K562 (cell line): ENCODE results near the gene ADGRE2. TPM values are rescaled to one million over a fixed set of nuclear protein-coding genes. Genes with fewer than 3 reads are reported as not detected.

Experiments
- ATF7 ChIP-seq: fragments of 450-650 bp; IDR thresholded peaks from 2 replicates; pipeline ENCODE4 v1.7.1; 2014; ENCODE audit warnings: mild to moderate bottlenecking, moderate library complexity
- BHLHE40 ChIP-seq: IDR thresholded peaks from 2 replicates; pipeline ENCODE4 v1.6.1; 2011; ENCODE audit warnings: low read length, improper control_type of control experiment
- CBX1 ChIP-seq: sonication (generic); IDR thresholded peaks from 2 replicates; pipeline ENCODE4 v1.6.1; 2016; ENCODE audit warnings: antibody characterized with exemption, low read depth, mild to moderate bottlenecking
- GABPB1 ChIP-seq: sonication (generic); formaldehyde crosslinking; IDR thresholded peaks from 2 replicates; pipeline ENCODE4 v1.8.0; 2022; ENCODE audit warnings: mild to moderate bottlenecking, missing genetic modification reagents
- HDAC1 ChIP-seq, 2 experiments: fragments of 450-650 bp; IDR thresholded peaks; 2 replicates each; pipeline ENCODE4 v1.6.1; 2016 to 2017; ENCODE audit warnings: inconsistent platforms in 1 of 2, mild to moderate bottlenecking in 1 of 2, moderate library complexity in 1 of 2
- KDM5B ChIP-seq: fragments of 200-600 bp; sonication (generic); IDR thresholded peaks from 2 replicates; pipeline ENCODE4 v1.6.1; 2012; ENCODE audit warnings: low read depth, mild to moderate bottlenecking, moderate library complexity, low read length, control low read depth, inconsistent platforms; ENCODE audit not compliant: insufficient replicate concordance
- MBD2 ChIP-seq: sonication (generic); IDR thresholded peaks from 2 replicates; pipeline ENCODE4 v1.6.1; 2016; ENCODE audit warnings: low read depth, borderline replicate concordance
- MYC ChIP-seq, 2 experiments: fragments of 250-450 bp in 1 of 2; sonication (Bioruptor Pico) in 1 of 2; IDR thresholded peaks; 2 replicates each; pipeline versions ENCODE4 v1.5.1 to v1.6.1; 2012 to 2021; ENCODE audit warnings: low read depth in 2 of 2, borderline replicate concordance in 1 of 2, improper control_type of control experiment in 1 of 2, low read length in 1 of 2, mild to moderate bottlenecking in 1 of 2, moderate library complexity in 1 of 2
- NR2C1 ChIP-seq, 2 experiments: fragments of 450-650 bp; IDR thresholded peaks; 2 replicates each; pipeline ENCODE4 v1.6.1; 2017; ENCODE audit warnings: mild to moderate bottlenecking in 2 of 2, antibody characterized with exemption in 1 of 2, inconsistent platforms in 1 of 2, missing compliant biosample characterization in 1 of 2, missing genetic modification characterization in 1 of 2
- OTX1 ChIP-seq: fragments of 450-650 bp; formaldehyde crosslinking; IDR thresholded peaks from 2 replicates; pipeline ENCODE4 v1.4.0; 2022; ENCODE audit warnings: mild to moderate bottlenecking
- PML ChIP-seq: IDR thresholded peaks from 2 replicates; pipeline ENCODE4 v1.6.1; 2012; ENCODE audit warnings: low read length, inconsistent platforms
- POLR2H ChIP-seq: IDR thresholded peaks from 2 replicates; pipeline ENCODE4 v1.6.1; 2016; ENCODE audit warnings: missing genetic modification characterization, low read depth, mild to moderate bottlenecking, control low read depth, missing compliant biosample characterization, moderate library complexity
- RAD51 ChIP-seq: fragments of 450-650 bp; IDR thresholded peaks from 2 replicates; pipeline ENCODE4 v1.7.1; 2016; ENCODE audit warnings: low read depth, mild to moderate bottlenecking, borderline replicate concordance
- RBFOX2 ChIP-seq: fragments of 200-400 bp; formaldehyde crosslinking; IDR thresholded peaks from 2 replicates; pipeline ENCODE4 v1.6.1; 2017; ENCODE audit warnings: low read depth, mild to moderate bottlenecking, low read length, moderate library complexity
- SAP30 ChIP-seq: fragments of 200-600 bp; sonication (generic); IDR thresholded peaks from 2 replicates; pipeline ENCODE4 v1.6.1; 2012; ENCODE audit warnings: borderline replicate concordance, low read depth, mild to moderate bottlenecking, moderate library complexity, low read length, control low read depth, inconsistent platforms; ENCODE audit not compliant: insufficient read depth, poor library complexity, severe bottlenecking
- U2AF1 ChIP-seq: fragments of 200-400 bp; formaldehyde crosslinking; optimal IDR thresholded peaks from 2 replicates; pipeline ENCODE3; 2017; ENCODE audit warnings: mild to moderate bottlenecking, low read depth, low read length, moderate library complexity
- YY1 ChIP-seq, 3 experiments: IDR thresholded peaks; 2 replicates each; pipeline ENCODE4 v1.6.1; 2011; ENCODE audit warnings: low read length in 2 of 3, mild to moderate bottlenecking in 2 of 3, moderate library complexity in 2 of 3, borderline replicate concordance in 1 of 3, control low read depth in 1 of 3, low read depth in 1 of 3; ENCODE audit not compliant: insufficient read depth in 3 of 3, insufficient replicate concordance in 2 of 3, control insufficient read depth in 1 of 3, insufficient read length in 1 of 3; ENCODE audit errors: extremely low read depth in 1 of 3
- ZBTB11 ChIP-seq, 3 experiments: fragments of 200-800 bp in 1 of 3; fragments of 250-450 bp in 1 of 3; fragments of 450-650 bp in 1 of 3; sonication (Bioruptor Pico) in 1 of 3; sonication (Bioruptor generic) in 1 of 3; formaldehyde crosslinking in 1 of 3; IDR thresholded peaks; 2 replicates each; pipeline versions ENCODE4 v1.6.1 to v1.8.0; 2016 to 2022; ENCODE audit warnings: mild to moderate bottlenecking in 2 of 3, missing genetic modification characterization in 2 of 3, missing compliant biosample characterization in 1 of 3, moderate library complexity in 1 of 3
- ZBTB12 ChIP-seq: fragments of 250-450 bp; sonication (Bioruptor Pico); IDR thresholded peaks from 2 replicates; pipeline ENCODE4 v1.4.0; 2020
- ZC3H11A ChIP-seq: IDR thresholded peaks from 2 replicates; pipeline ENCODE4 v1.6.1; 2012; ENCODE audit warnings: low read depth, low read length, improper control_type of control experiment
- polyA plus RNA-seq, 8 experiments: library from polyadenylated mRNA; depleted of rRNA in 4 of 8; stranded (reverse) in 5 of 8; unstranded in 3 of 8; fragments of >200 nt; fragmentation: Nextera tagmentation in 2 of 8; fragmentation: Illumina TruSeq in 1 of 8; extraction: Ambion mirVana in 2 of 8; extraction: Trizol in 1 of 8; gene quantifications; 2 replicates each; pipeline versions ENCODE4 v1.2.1 to v1.2.3, GENCODE V29; 2011 to 2014; ENCODE audit warnings: inconsistent platforms in 1 of 8, missing spikeins in 1 of 8
- total RNA-seq, 7 experiments: library from RNA; depleted of rRNA in 6 of 7; stranded (reverse); fragments of >200 nt in 6 of 7; fragmentation: Illumina TruSeq in 2 of 7; extraction: Trizol in 2 of 7; gene quantifications; 2 replicates each; pipeline versions ENCODE4 v1.2.1 to v1.2.3, GENCODE V29; 2011 to 2021; ENCODE audit warnings: low replicate concordance in 1 of 7

Gene ADGRE2
- total and polyA plus RNA-seq, 9 of the 15 experiments (the other 6 are each of a cell fraction or from before 2014, with no cell fraction given) = 4.3 to 17.3 (median 9.8) TPM

- peak; percentile 55; the same call in 1 of the 2 replicates for TF ChIP-seq CBX1
- no peak for TF ChIP-seq OTX1
- peak in 1 of 2 experiments; percentile 45; a peak in 1 of 4 replicates for TF ChIP-seq HDAC1 (IDR thresholded peaks at IDR 0.05)
- peak in 2 of 3 experiments; percentile 58 to 92; a peak in 3 of 6 replicates for TF ChIP-seq ZBTB11 (CRISPR knock-in tag; IDR thresholded peaks at IDR 0.05)
- TF ChIP-seq MYC (IDR thresholded peaks at IDR 0.05; ENCODE audit: low read depth, low read length) = peak; percentile 80
- TF ChIP-seq MYC (CRISPR knock-in tag; IDR thresholded peaks at IDR 0.05; ENCODE audit: borderline replicate concordance, low read depth) = no peak
- TF ChIP-seq KDM5B = peak; percentile 80
- TF ChIP-seq BHLHE40 = peak; percentile 31; the same call in 1 of the 2 replicates
- TF ChIP-seq ZBTB12 (CRISPR knock-in tag) = 0 out of 2 replicates have a peak, but pooled peaks have one; percentile 44
- peak; percentile 63 for TF ChIP-seq MBD2
- peak; percentile 91 for TF ChIP-seq RBFOX2
- peak; percentile 43 for TF ChIP-seq SAP30
- TF ChIP-seq ZC3H11A = no peak
- TF ChIP-seq U2AF1 = no peak
- peak; percentile 38; the same call in 1 of the 2 replicates for TF ChIP-seq NR2C1 (IDR thresholded peaks at IDR 0.05)
- TF ChIP-seq NR2C1 (tag; IDR thresholded peaks at IDR 0.05) = peak; percentile 59; the same call in 1 of the 2 replicates
- TF ChIP-seq RAD51 = no peak
- peak; percentile 90 for TF ChIP-seq GABPB1 (CRISPR knock-in tag)
- peak; percentile 67; the same call in 1 of the 2 replicates for TF ChIP-seq ATF7
- peak; percentile 13 to 87 (median 79) for TF ChIP-seq YY1 (IDR thresholded peaks at IDR 0.05; ENCODE audit: borderline replicate concordance in 1 of 3, control insufficient read depth in 1 of 3, extremely low read depth in 1 of 3, insufficient read depth in 3 of 3, insufficient read length in 1 of 3, insufficient replicate concordance in 2 of 3, low read depth in 1 of 3, low read length in 2 of 3)
- TF ChIP-seq PML = peak; percentile 80
- TF ChIP-seq POLR2H (tag) = peak; percentile 92
These were observed 88.5 kb downstream of the ADGRE2 start, which contains the start of gene ZNF333 (continued) for GRCh38 chr19:14689598-14690503.
